SK-N-SH (cell line): ENCODE results near the gene ADCY5. TPM values are rescaled to one million over a fixed set of nuclear protein-coding genes. Genes with fewer than 3 reads are reported as not detected.

Experiments used
- CTCF ChIA-PET: fragments of 300-600, 350-600 bp; formaldehyde crosslinking; extraction: SDS; loops from one replicate; lab custom pipeline; 2021; lab: Yijun Ruan, JAX
- POLR2A ChIA-PET: fragments of 350-600 bp; sonication (Branson Sonifier 250); formaldehyde crosslinking; extraction: SDS; loops from one replicate; lab custom pipeline; 2020; ENCODE audit warnings: antibody characterized with exemption, inconsistent platforms; lab: Yijun Ruan, JAX
- DNase-seq: peaks from one replicate; pipeline ENCODE4 v3.0.0; 2012
- H2AFZ ChIP-seq: fragments of 200-600 bp; sonication (generic); 2 replicates; pipeline ENCODE4 v1.8.1; 2016; ENCODE audit warnings: antibody characterized with exemption, mild to moderate bottlenecking, low read depth
- H3F3A ChIP-seq: fragments of 200-600 bp; sonication (generic); replicated peaks from 2 replicates; pipeline ENCODE3; 2016; ENCODE audit warnings: antibody characterized with exemption, mild to moderate bottlenecking; ENCODE audit not compliant: insufficient read depth
- H3K27ac ChIP-seq, 2 experiments: fragments of 200-500 bp in 1 of 2; fragments of 200-600 bp in 1 of 2; sonication (Bioruptor generic) in 1 of 2; sonication (generic), shearing (Covaris generic) in 1 of 2; 2 replicates each; pipeline versions ENCODE4 v1.5.1 to v1.6.1; 2014 to 2016; ENCODE audit warnings: low read depth in 2 of 2, inconsistent platforms in 1 of 2, low read length in 1 of 2, mild to moderate bottlenecking in 1 of 2, mixed read lengths in 1 of 2
- H3K27me3 ChIP-seq: fragments of 200-600 bp; sonication (generic), shearing (Covaris generic); 2 replicates; pipeline ENCODE4 v1.6.1; 2016; ENCODE audit warnings: mixed run types; ENCODE audit not compliant: insufficient read depth
- H3K36me3 ChIP-seq, 2 experiments: fragments of 200-500 bp in 1 of 2; fragments of 200-600 bp in 1 of 2; sonication (Bioruptor generic) in 1 of 2; sonication (generic) in 1 of 2; replicated peaks in 1 of 2; 2 replicates each; pipeline versions ENCODE3 to v1.5.1; 2014 to 2016; ENCODE audit warnings: low read length in 1 of 2, mild to moderate bottlenecking in 1 of 2; ENCODE audit not compliant: insufficient read depth in 2 of 2, control insufficient read depth in 1 of 2
- H3K4me1 ChIP-seq, 2 experiments: fragments of 200-500 bp in 1 of 2; fragments of 200-600 bp in 1 of 2; sonication (Bioruptor generic) in 1 of 2; sonication (generic), shearing (Covaris generic) in 1 of 2; 2 replicates each; pipeline versions ENCODE4 v1.5.1 to v1.6.1; 2014 to 2016; ENCODE audit warnings: low read depth in 1 of 2, low read length in 1 of 2, mixed run types in 1 of 2; ENCODE audit not compliant: insufficient read depth in 2 of 2, control insufficient read depth in 1 of 2
- H3K4me2 ChIP-seq: fragments of 200-600 bp; sonication (generic), shearing (Covaris generic); 2 replicates; pipeline ENCODE4 v1.6.1; 2017; ENCODE audit warnings: mixed run types
- H3K4me3 ChIP-seq, 2 experiments: fragments of 200-500 bp in 1 of 2; fragments of 200-600 bp in 1 of 2; sonication (Bioruptor generic) in 1 of 2; sonication (generic), shearing (Covaris generic) in 1 of 2; 2 replicates each; pipeline versions ENCODE4 v1.5.1 to v1.8.1; 2014 to 2016; ENCODE audit warnings: low read depth in 2 of 2, inconsistent platforms in 1 of 2, low read length in 1 of 2, mild to moderate bottlenecking in 1 of 2, mixed read lengths in 1 of 2, moderate library complexity in 1 of 2
- H3K79me2 ChIP-seq: fragments of 200-600 bp; sonication (generic); 2 replicates; pipeline ENCODE4 v1.8.1; 2017; ENCODE audit warnings: mild to moderate bottlenecking; ENCODE audit not compliant: insufficient read depth
- H3K9ac ChIP-seq: fragments of 200-600 bp; sonication (generic); 2 replicates; pipeline ENCODE4 v1.6.1; 2017; ENCODE audit warnings: mixed run types
- H3K9me2 ChIP-seq: fragments of 200-600 bp; sonication (generic); 2 replicates; pipeline ENCODE4 v1.6.1; 2017; ENCODE audit warnings: mixed run types
- H3K9me3 ChIP-seq: fragments of 200-600 bp; sonication (generic); 2 replicates; pipeline ENCODE4 v1.6.1; 2017; ENCODE audit warnings: mixed run types, mild to moderate bottlenecking, moderate library complexity
- H4K20me1 ChIP-seq: fragments of 200-600 bp; sonication (generic); 2 replicates; pipeline ENCODE4 v1.6.1; 2017; ENCODE audit warnings: mild to moderate bottlenecking, mixed run types; ENCODE audit not compliant: insufficient read depth
- CTCF ChIP-seq: fragments of 200-600 bp; sonication (generic); IDR thresholded peaks from 2 replicates; pipeline ENCODE4 v1.6.1; 2017; ENCODE audit warnings: antibody characterized with exemption, mild to moderate bottlenecking, moderate library complexity
- FOSL2 ChIP-seq: IDR thresholded peaks from 2 replicates; pipeline ENCODE4 v1.4.0; 2012; ENCODE audit warnings: low read depth, mild to moderate bottlenecking, moderate library complexity, borderline replicate concordance
- IRF3 ChIP-seq: fragments of 150-350 bp; IDR thresholded peaks from 2 replicates; pipeline ENCODE4 v1.6.1; 2016; ENCODE audit warnings: mild to moderate bottlenecking, low read depth, low read length
- MAX ChIP-seq: IDR thresholded peaks from 2 replicates; pipeline ENCODE4 v1.4.0; 2012; ENCODE audit warnings: low read depth
- MXI1 ChIP-seq: IDR thresholded peaks from 2 replicates; pipeline ENCODE4 v1.6.1; 2012; ENCODE audit warnings: mild to moderate bottlenecking, low read depth, low read length, improper control_type of control experiment
- NFIC ChIP-seq: IDR thresholded peaks from 2 replicates; pipeline ENCODE4 v1.4.0; 2012; ENCODE audit warnings: borderline replicate concordance
- NRF1 ChIP-seq: IDR thresholded peaks from 2 replicates; pipeline ENCODE4 v1.6.1; 2012; ENCODE audit warnings: low read depth, mild to moderate bottlenecking, low read length
- PBX3 ChIP-seq: IDR thresholded peaks from 2 replicates; pipeline ENCODE4; 2012
- POLR2AphosphoS5 ChIP-seq: IDR thresholded peaks from 2 replicates; pipeline ENCODE4 v1.6.1; 2012; ENCODE audit warnings: low read depth, low read length
- RCOR1 ChIP-seq: fragments of 150-350 bp; IDR thresholded peaks from 2 replicates; pipeline ENCODE4 v1.6.1; 2017; ENCODE audit warnings: antibody characterized with exemption, low read length
- RFX5 ChIP-seq: IDR thresholded peaks from 2 replicates; pipeline ENCODE4 v1.6.1; 2012; ENCODE audit warnings: mild to moderate bottlenecking, improper control_type of control experiment, low read length
- TCF12 ChIP-seq: IDR thresholded peaks from 2 replicates; pipeline ENCODE4 v1.4.0; 2012
- USF1 ChIP-seq: IDR thresholded peaks from 2 replicates; pipeline ENCODE4 v1.4.0; 2012; ENCODE audit warnings: low read depth, borderline replicate concordance
- ZBTB33 ChIP-seq: IDR thresholded peaks from 2 replicates; pipeline ENCODE4 v1.4.0; 2012; ENCODE audit warnings: low read depth, borderline replicate concordance
- WGBS: methylation state at CpG from one replicate; pipeline ENCODE4 v1.1.6; 2017; ENCODE audit warnings: low lambda C conversion rate; 5-methylcytosine and 5-hydroxymethylcytosine counted together
- polyA plus RNA-seq, 3 experiments: library from polyadenylated mRNA; depleted of rRNA; stranded (reverse); fragments of >200 nt; gene quantifications; 2 replicates each; pipeline ENCODE4 v1.2.3, GENCODE V29; 2012

Gene ADCY5
- polyA plus RNA-seq, 1 of the 3 experiments (the other 2 are of a cell fraction): 0.21 TPM

- Histone ChIP-seq H3K27me3 (peaks cover 37% of the 10 kb centered on the region), H3K4me1 (no peaks in the 10 kb centered on the region; a peak in 1 of 4 replicates), H3K9me2 (no peaks in the 10 kb centered on the region), H3F3A (no peaks in the 10 kb centered on the region), H2AFZ (no peak overlapping the region), H3K79me2 (no peaks in the 10 kb centered on the region), H3K9me3 (no peaks in the 10 kb centered on the region), H3K9ac (no peak overlapping the region), H3K4me3 (no peak overlapping the region), H3K4me2 (no peak overlapping the region), H4K20me1 (no peaks in the 10 kb centered on the region), H3K27ac (no peak overlapping the region), H3K36me3 (no peaks in the 10 kb centered on the region)
- TF ChIP-seq POLR2AphosphoS5 (no peak), RFX5 (no peak), PBX3 (no peak), NFIC (no peak), MAX (no peak), ZBTB33 (no peak), FOSL2 (no peak), MXI1 (no peak), IRF3 (no peak), USF1 (no peak), TCF12 (no peak)
- POLR2A ChIA-PET: no interaction called here
- CTCF ChIA-PET: interaction anchor here (1.6 to 3.2 kb wide), 4 partner anchors 9 to 137 kb away, joined by 5 to 11 read pairs (median 10); no protein-coding TSS in a partner anchor
- no peak for DNase-seq
- WGBS: 71% methylated on average over 6 of the region's 15 CpGs
Measured at GRCh38 chr3:123352134-123352554, 96.7 kb downstream of the ADCY5 start.

- Histone ChIP-seq H3K9me2 (no peaks in the 10 kb centered on the region), H3K4me1 (no peaks in the 10 kb centered on the region; a peak in 1 of 4 replicates), H3K36me3 (no peaks in the 10 kb centered on the region), H3K4me3 (no peak overlapping the region), H3K27me3 (peaks cover 38% of the 10 kb centered on the region), H2AFZ (no peak overlapping the region), H3K79me2 (no peaks in the 10 kb centered on the region), H3K9ac (no peak overlapping the region), H3K9me3 (no peaks in the 10 kb centered on the region), H3F3A (no peaks in the 10 kb centered on the region), H4K20me1 (no peaks in the 10 kb centered on the region), H3K4me2 (no peak overlapping the region), H3K27ac (no peak overlapping the region)
- ChIA-PET CTCF (interaction anchor here (1.6 to 3.2 kb wide), 4 partner anchors 9 to 138 kb away, joined by 5 to 11 read pairs (median 10); no protein-coding TSS in a partner anchor), POLR2A (no interaction called here)
- no peak for DNase-seq
- TF ChIP-seq NRF1 (no peak), RCOR1 (no peak), RFX5 (no peak), TCF12 (no peak), ZBTB33 (no peak), CTCF (no peak)
- WGBS: 38% methylated on average over 1 of the region's 4 CpGs
Measured at GRCh38 chr3:123351501-123351900, 97.4 kb downstream of the ADCY5 start.
